HG03354 (cell line): Measurements from ENCODE around the gene ABHD6.
A peak's percentile ranks its signal among the peaks of the same experiment; 100 is the strongest.
"Not testable (repeated sequence)": the region's sequence is repeated elsewhere in the genome, so short reads cannot be mapped to it uniquely, and the experiment has no call there.

Source experiments
- ATAC-seq: cut with Tn5 transposase; IDR thresholded peaks from one replicate; pipeline ENCODE4 v1.9.1; 2021; ENCODE audit warnings: mild to moderate bottlenecking; ENCODE audit not compliant: unreplicated experiment, poor library complexity, severe bottlenecking

ABHD6 gene

GRCh38 chr3:58206406-58207011 is 31.1 kb upstream of the ABHD6 start:
- ATAC-seq = no peak

GRCh38 chr3:58207954-58208353 is 29.6 kb upstream of the ABHD6 start:
- ATAC-seq = no peak

- no peak for ATAC-seq
These were observed 27.7 kb upstream of the ABHD6 start for GRCh38 chr3:58209933-58210332.

GRCh38 chr3:58210761-58211460 is 26.7 kb upstream of the ABHD6 start, which contains the start of gene DNASE1L3:
TSS of gene DNASE1L3 (minus strand) at chr3:58210972. CDS start at chr3:58210906, 66 bp downstream.
- ATAC-seq = no peak

DNA sequence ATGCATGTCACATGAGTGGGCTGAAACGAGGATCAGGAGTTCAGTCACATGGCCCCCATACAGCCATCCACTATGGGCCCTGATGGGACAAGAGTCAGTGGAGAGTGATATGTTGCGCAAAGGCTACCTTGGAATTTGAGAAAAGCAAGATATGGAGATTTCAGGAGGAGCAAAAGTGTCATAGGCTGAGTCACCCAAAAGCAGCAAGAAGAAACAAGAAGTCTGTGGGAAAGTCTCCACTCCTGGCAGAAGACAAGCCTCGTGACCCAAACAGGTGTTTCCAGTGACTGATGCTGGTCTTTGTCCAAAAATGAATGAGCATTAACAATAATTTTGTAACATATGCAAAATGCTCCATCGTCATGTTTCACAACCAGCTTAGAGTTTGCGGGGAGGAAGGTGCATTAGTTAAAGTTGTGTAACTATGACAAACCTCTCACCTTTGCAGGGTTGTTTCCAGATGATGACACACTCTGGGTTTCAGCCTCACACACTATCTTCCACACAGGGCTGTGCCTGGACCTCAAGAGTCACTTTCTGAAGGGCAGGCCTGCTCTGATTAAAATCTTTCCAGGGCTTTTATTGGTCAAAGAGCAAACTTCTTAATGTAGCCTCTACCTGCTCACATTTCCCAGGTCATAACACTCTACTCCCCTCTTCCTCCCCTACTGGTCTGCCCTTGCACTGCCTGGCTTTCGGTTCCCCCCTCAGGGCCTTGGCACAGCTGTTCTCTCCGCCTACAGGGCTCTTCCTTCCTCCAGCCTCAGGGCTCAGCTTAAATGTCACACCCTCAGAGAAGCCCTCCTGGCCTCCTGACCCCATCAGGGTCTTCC is 22.9 kb upstream of the ABHD6 start:
- peak; percentile 78 for ATAC-seq

DNA sequence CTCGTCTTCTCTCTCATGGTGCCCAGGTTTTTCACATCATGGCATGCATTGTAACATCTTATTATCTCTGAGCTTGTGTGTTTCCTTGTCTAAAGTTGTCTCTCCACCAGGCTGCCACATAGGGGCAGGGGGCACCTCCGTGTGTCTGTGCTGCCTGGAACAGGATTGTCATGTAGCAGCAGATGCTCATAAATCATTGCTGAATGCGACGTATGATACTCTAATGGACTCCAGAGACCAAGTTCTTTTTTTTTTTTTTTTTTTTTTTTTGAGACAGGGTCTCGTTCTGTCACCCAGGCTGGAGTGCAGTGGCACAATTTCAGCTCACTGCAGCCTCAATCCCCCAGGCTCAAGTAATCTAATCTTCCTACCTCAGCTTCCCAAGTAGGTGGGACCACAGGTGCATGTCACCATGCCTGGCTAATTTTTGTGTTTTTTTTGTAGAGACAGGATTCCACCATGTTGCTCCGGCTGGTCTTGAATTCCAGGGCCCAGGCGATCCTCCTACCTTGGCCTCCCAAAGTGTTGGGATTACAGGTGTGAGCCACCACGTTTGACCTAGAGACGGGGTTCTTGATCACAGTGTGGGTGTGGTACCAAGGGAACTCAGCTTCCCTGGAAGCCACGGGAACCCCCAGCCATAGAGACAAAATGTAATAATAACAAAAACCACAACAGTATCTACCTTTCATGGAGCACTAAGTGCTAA is 22.1 kb upstream of the ABHD6 start:
- ATAC-seq = peak; percentile 7

DNA sequence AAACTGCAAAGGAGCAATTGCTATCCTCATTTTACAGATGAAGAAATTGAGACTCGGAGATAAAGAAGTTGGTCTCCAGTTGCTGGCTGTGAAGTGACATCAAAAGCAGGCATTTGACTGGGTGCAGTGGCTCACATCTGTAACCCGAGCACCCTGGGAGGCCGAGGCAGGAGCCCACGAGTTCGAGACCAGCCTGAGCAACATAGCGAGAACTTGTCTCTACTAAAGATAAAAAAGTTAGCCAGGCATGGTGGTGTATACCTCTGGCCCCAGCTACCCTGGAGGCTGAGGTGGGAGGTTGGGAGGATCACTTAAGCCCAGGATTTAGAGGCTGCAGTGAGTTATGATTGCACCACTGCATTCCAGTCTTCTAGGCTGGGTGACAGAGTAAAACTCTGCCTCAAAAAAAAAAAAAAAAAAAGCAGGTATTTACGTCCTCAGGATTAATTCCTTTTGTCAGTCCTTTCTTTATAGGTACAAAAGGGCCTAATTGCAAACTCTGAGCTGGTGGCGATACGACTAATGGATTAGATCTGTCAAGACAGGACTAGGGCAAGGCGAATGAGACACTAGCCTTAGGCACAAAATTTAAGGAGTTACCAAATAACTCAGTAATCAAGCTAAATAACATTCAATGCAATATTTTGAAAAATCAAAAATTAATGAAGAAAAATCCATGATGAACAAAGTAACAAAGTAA is 20.9 kb upstream of the ABHD6 start:
- ATAC-seq = no peak

DNA sequence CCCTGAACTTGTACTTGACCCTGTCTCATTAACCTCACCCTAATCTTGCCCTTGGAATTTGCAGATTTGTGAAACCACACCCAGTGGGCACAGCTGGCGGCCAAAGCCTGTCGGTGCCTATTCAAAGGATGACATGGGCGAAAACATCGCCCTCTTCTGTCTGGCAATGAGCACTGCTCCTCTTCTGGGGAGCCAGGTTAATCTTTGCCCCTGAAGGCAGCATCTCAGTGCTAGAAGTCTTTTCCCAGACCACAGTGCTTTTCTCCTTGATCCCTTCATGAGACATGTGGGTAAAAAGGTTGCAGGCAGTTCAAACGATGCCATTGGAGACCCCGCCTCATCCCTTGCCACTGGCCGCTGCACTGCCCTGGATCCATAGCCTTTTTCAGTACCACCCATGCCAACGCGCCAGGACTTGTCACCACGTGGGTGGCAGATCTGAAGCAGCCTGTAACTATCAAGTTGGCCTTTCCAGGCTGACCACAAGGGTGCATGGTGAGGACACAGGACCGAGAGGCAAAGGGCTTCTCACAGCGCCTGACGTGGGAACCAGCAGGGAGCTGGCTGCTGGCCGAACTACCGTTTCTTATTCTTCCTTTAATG is 20.3 kb upstream of the ABHD6 start:
- peak; percentile 64 for ATAC-seq

GRCh38 chr3:58218904-58219303 is 18.7 kb upstream of the ABHD6 start:
- no peak for ATAC-seq

GRCh38 chr3:58222161-58222724 is 15.3 kb upstream of the ABHD6 start:
- no peak for ATAC-seq

- no peak for ATAC-seq
These were observed 13.7 kb upstream of the ABHD6 start for GRCh38 chr3:58223855-58224254.

GRCh38 chr3:58227933-58228332 is 9.7 kb upstream of the ABHD6 start:
- not testable (repeated sequence) for ATAC-seq

GRCh38 chr3:58230876-58231552 is 6.6 kb upstream of the ABHD6 start:
- ATAC-seq = no peak

DNA sequence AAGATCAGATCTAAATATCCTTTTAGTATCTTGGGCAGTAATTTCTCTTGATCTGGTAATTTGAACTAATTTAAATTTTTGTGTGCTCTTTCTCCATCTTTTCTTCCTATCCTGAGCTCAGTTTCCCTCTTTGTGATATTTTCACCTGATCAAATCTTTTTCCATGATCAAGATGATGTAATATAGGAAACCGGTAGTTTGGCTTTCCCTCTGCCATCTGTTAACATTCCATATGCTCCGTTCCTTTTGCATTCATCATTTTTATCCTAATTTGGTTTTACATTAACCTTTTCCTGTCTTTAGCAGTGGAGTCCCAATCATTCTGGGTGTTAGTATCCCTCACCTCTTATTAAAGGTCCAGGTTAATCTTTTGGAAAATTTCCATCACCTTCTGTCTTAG is 5.9 kb upstream of the ABHD6 start:
- no peak for ATAC-seq

DNA sequence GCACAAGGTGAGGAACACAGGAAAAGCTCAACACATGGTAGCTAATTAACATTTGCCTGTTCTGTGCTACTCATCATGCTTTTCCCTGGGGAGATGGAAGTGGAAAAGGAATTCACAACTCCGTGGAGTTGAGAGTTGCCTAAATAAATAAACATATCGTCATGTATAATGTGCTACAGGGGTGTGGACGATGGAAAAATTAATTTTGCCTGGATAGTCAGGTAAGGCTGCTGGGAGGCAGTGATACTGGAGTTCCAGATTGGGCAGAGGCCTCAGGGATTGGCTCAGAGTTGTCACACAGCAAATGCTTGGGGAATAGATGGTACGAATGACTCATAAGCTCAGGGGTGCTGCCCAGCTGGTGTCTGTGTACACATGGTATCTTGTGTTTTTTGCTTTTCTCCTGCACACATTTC is 3.1 kb upstream of the ABHD6 start:
- ATAC-seq = no peak

DNA sequence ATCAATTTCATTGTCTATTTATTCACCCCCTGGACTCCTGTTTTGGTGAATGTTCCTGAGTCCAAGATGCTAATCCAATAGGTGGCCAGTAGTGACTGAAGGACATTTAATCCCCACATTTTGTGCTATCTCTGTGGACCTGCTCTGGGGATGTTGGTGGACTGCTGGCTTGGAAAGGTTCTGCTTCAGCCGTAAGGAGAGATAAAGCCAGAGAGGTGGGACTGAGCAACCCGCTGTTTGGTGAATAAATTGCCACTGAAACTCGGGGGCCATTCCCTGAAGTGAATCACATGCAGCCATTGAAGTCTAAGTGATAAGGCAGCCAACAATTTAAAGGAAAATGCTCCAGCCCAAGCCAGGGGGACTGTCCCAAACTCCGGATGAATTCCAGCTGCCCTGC is 1.6 kb upstream of the ABHD6 start:
- no peak for ATAC-seq

- no peak for ATAC-seq
These were observed 910 bp upstream of the ABHD6 start for GRCh38 chr3:58236527-58237237.
